ENCODE results near the gene POLDIP2.

Gene POLDIP2

GRCh38 chr17:28335959-28336871, 21.1 kb downstream of the POLDIP2 start:
- Histone ChIP-seq H3K27me3 (ENCODE audit: control insufficient read depth, insufficient read depth, low read length) (no peaks in the 10 kb centered on the region), H3K9me3 (ENCODE audit: control insufficient read depth, insufficient read depth, low read length) (no peaks in the 10 kb centered on the region), H3K27ac (ENCODE audit: low read depth, low read length) (peak overlapping the region; percentile 83), H3K4me1 (ENCODE audit: control insufficient read depth, insufficient read depth, low read length) (peaks cover 7% of the 10 kb centered on the region), H3K4me3 (ENCODE audit: low read depth, low read length) (peak overlapping the region; percentile 94), H3K9ac (ENCODE audit: low read depth, low read length) (peak overlapping the region; percentile 90), H3K36me3 (ENCODE audit: control insufficient read depth, insufficient read depth, low read length) (peaks cover 18% of the 10 kb centered on the region)

- Histone ChIP-seq H3K4me3 (ENCODE audit: low read depth, low read length) (peak within 1 kb of the TSS; percentile 94), H3K9ac (ENCODE audit: low read depth, low read length) (peak within 1 kb of the TSS; percentile 90), H3K27ac (ENCODE audit: low read depth, low read length) (peak within 1 kb of the TSS; percentile 84), H3K27me3 (ENCODE audit: control insufficient read depth, insufficient read depth, low read length) (no peaks in the 10 kb centered on the region), H3K9me3 (ENCODE audit: control insufficient read depth, insufficient read depth, low read length) (no peaks in the 10 kb centered on the region), H3K4me1 (ENCODE audit: control insufficient read depth, insufficient read depth, low read length) (peaks cover 7% of the 10 kb centered on the region), H3K36me3 (ENCODE audit: control insufficient read depth, insufficient read depth, low read length) (peaks cover 12% of the 10 kb centered on the region)
These were observed 21.9 kb downstream of the POLDIP2 start, which contains the start of the genes IFT20 and TNFAIP1 for GRCh38 chr17:28335201-28335958. Gene IFT20 (minus strand): TSS chr17:28335472. CDS start chr17:28331985, 3,487 bp downstream. Gene TNFAIP1 (plus strand): TSS chr17:28335761. CDS start chr17:28339522, 3,761 bp downstream.

DNA sequence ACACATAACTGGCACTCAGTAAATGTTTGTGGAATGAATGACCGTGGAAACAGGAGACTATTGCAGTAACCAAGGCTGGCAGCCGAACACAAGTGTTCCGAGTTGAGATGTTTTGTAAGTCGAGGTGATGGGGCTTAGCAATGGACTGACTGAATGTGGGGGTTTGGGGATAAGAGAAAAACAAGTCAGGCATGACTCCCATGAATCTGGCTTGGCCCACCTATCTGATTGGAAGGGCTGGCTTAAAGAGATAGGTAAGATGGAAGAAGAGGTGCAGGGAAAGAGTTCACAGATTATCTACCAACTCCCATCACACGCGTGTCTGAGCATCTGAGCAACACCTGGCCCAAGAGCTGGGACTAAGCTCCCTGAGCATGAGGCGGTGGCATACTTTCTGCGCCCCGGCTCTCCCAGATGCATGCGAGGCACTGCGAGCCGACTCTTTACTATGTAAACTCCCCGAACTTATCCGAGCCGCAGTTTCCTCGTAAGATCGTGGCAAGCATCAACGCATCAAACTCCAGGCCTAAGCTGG, 22.6 kb downstream of the POLDIP2 start:
- peaks cover 7% of the 10 kb centered on the region for H3K4me1 ChIP-seq (ENCODE audit: control insufficient read depth, insufficient read depth, low read length)
- peak overlapping the region; percentile 62 for H3K9ac ChIP-seq (ENCODE audit: low read depth, low read length)
- H3K36me3 ChIP-seq (ENCODE audit: control insufficient read depth, insufficient read depth, low read length) = peaks cover 6% of the 10 kb centered on the region
- no peaks in the 10 kb centered on the region for H3K27me3 ChIP-seq (ENCODE audit: control insufficient read depth, insufficient read depth, low read length)
- H3K4me3 ChIP-seq (ENCODE audit: low read depth, low read length) = peak overlapping the region; percentile 94
- no peaks in the 10 kb centered on the region for H3K9me3 ChIP-seq (ENCODE audit: control insufficient read depth, insufficient read depth, low read length)
- H3K27ac ChIP-seq (ENCODE audit: low read depth, low read length) = peak overlapping the region; percentile 84

DNA sequence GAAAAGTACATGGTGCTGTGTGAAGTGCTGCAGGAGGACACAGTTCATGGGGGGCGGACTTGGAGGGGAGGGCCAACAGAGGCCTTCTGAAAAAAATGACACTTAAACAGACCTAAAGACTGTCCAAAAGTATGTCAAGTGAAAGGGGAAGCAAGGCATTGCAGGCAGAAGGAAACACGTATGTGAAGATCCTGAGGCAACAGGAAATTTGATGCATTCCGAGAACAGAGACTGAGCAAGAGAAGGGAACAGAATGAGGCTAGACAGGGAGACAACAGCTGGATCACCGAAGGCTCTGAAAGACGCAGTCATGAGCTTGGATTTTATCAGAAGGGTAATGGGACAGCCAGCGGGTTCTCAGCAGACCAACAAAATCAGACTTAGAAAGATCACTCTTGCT, 23.2 kb downstream of the POLDIP2 start:
- Histone ChIP-seq H3K36me3 (ENCODE audit: control insufficient read depth, insufficient read depth, low read length) (peaks cover 7% of the 10 kb centered on the region), H3K27ac (ENCODE audit: low read depth, low read length) (no peak overlapping the region), H3K4me3 (ENCODE audit: low read depth, low read length) (peak overlapping the region; percentile 94), H3K27me3 (ENCODE audit: control insufficient read depth, insufficient read depth, low read length) (no peaks in the 10 kb centered on the region), H3K4me1 (ENCODE audit: control insufficient read depth, insufficient read depth, low read length) (peaks cover 7% of the 10 kb centered on the region), H3K9me3 (ENCODE audit: control insufficient read depth, insufficient read depth, low read length) (no peaks in the 10 kb centered on the region), H3K9ac (ENCODE audit: low read depth, low read length) (no peak overlapping the region)

- peaks cover 13% of the 10 kb centered on the region for H3K36me3 ChIP-seq (ENCODE audit: control insufficient read depth, insufficient read depth, low read length)
- H3K4me3 ChIP-seq (ENCODE audit: low read depth, low read length) = no peak overlapping the region
- H3K27ac ChIP-seq (ENCODE audit: low read depth, low read length) = no peak overlapping the region
- H3K9me3 ChIP-seq (ENCODE audit: control insufficient read depth, insufficient read depth, low read length) = no peaks in the 10 kb centered on the region
- peaks cover 7% of the 10 kb centered on the region for H3K4me1 ChIP-seq (ENCODE audit: control insufficient read depth, insufficient read depth, low read length)
- H3K9ac ChIP-seq (ENCODE audit: low read depth, low read length) = no peak overlapping the region
- no peaks in the 10 kb centered on the region for H3K27me3 ChIP-seq (ENCODE audit: control insufficient read depth, insufficient read depth, low read length)
These were observed 24.1 kb downstream of the POLDIP2 start for GRCh38 chr17:28333083-28333746.

GRCh38 chr17:28331891-28332420, 25.4 kb downstream of the POLDIP2 start:
- H3K4me1 ChIP-seq (ENCODE audit: control insufficient read depth, insufficient read depth, low read length) = peaks cover 5% of the 10 kb centered on the region
- H3K27ac ChIP-seq (ENCODE audit: low read depth, low read length) = no peak overlapping the region
- H3K4me3 ChIP-seq (ENCODE audit: low read depth, low read length) = no peak overlapping the region
- H3K9me3 ChIP-seq (ENCODE audit: control insufficient read depth, insufficient read depth, low read length) = no peaks in the 10 kb centered on the region
- peaks cover 25% of the 10 kb centered on the region for H3K36me3 ChIP-seq (ENCODE audit: control insufficient read depth, insufficient read depth, low read length)
- no peaks in the 10 kb centered on the region for H3K27me3 ChIP-seq (ENCODE audit: control insufficient read depth, insufficient read depth, low read length)
- no peak overlapping the region for H3K9ac ChIP-seq (ENCODE audit: low read depth, low read length)

DNA sequence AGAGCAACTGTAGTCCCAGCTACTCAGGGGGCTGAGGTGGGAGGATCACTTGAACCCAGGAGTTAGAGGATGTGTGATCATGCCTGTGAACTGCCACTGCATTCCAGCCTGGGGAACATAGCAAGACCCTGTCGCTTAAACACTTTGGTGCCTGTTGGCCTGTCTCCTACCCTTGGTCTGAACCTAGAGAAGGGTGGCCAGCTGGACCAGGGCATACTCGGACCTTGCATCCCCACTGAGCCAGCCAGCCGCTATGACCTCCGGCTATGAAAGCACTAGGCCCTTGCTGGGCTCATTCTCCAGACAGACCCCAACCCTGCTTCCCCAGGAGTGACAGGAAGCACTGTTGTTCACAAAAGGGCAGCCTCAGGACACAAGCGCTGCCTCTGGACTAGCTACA, 26.7 kb downstream of the POLDIP2 start:
- Histone ChIP-seq H3K36me3 (ENCODE audit: control insufficient read depth, insufficient read depth, low read length) (peaks cover 38% of the 10 kb centered on the region), H3K4me1 (ENCODE audit: control insufficient read depth, insufficient read depth, low read length) (no peaks in the 10 kb centered on the region), H3K9me3 (ENCODE audit: control insufficient read depth, insufficient read depth, low read length) (no peaks in the 10 kb centered on the region), H3K27me3 (ENCODE audit: control insufficient read depth, insufficient read depth, low read length) (no peaks in the 10 kb centered on the region), H3K9ac (ENCODE audit: low read depth, low read length) (no peak overlapping the region), H3K4me3 (ENCODE audit: low read depth, low read length) (no peak overlapping the region), H3K27ac (ENCODE audit: low read depth, low read length) (no peak overlapping the region)

GRCh38 chr17:28328325-28328724, 29.0 kb downstream of the POLDIP2 start:
- no peak overlapping the region for H3K27ac ChIP-seq (ENCODE audit: low read depth, low read length)
- no peak overlapping the region for H3K9ac ChIP-seq (ENCODE audit: low read depth, low read length)
- no peaks in the 10 kb centered on the region for H3K4me1 ChIP-seq (ENCODE audit: control insufficient read depth, insufficient read depth, low read length)
- no peaks in the 10 kb centered on the region for H3K27me3 ChIP-seq (ENCODE audit: control insufficient read depth, insufficient read depth, low read length)
- no peak overlapping the region for H3K4me3 ChIP-seq (ENCODE audit: low read depth, low read length)
- peaks cover 47% of the 10 kb centered on the region for H3K36me3 ChIP-seq (ENCODE audit: control insufficient read depth, insufficient read depth, low read length)
- H3K9me3 ChIP-seq (ENCODE audit: control insufficient read depth, insufficient read depth, low read length) = no peaks in the 10 kb centered on the region

- Histone ChIP-seq H3K27me3 (ENCODE audit: control insufficient read depth, insufficient read depth, low read length) (no peaks in the 10 kb centered on the region), H3K9me3 (ENCODE audit: control insufficient read depth, insufficient read depth, low read length) (no peaks in the 10 kb centered on the region), H3K36me3 (ENCODE audit: control insufficient read depth, insufficient read depth, low read length) (peaks cover 47% of the 10 kb centered on the region), H3K9ac (ENCODE audit: low read depth, low read length) (no peak overlapping the region), H3K4me3 (ENCODE audit: low read depth, low read length) (no peak overlapping the region), H3K4me1 (ENCODE audit: control insufficient read depth, insufficient read depth, low read length) (no peaks in the 10 kb centered on the region), H3K27ac (ENCODE audit: low read depth, low read length) (no peak overlapping the region)
These were observed 29.6 kb downstream of the POLDIP2 start for GRCh38 chr17:28327709-28328108.

DNA sequence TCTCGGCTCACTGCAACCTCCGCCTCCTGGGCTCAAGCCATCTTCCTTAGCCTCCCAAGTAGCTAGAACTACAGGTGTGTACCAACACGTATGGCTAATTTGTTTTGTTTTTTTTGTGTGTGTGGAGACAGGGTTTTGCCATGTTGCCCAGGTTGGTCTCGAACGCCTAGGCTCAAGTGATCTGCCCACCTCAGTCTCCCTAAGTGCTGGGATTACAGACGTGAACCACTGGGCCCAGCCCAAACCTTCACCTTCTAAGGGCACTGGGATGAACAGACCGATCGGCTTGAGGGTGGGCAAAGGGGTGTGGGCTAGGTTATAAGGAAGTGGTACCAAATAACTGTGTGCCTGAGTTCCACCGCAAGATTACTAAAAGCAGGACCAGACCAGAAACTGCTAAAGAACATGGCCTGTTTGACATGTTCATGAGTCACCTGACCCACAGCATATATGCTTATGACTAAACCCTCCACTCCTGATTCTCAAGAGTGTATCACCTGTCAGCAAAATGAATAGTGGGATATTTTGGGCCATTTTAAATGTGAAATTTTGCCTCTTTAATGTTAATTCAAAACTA, 30.2 kb downstream of the POLDIP2 start:
- Histone ChIP-seq H3K36me3 (ENCODE audit: control insufficient read depth, insufficient read depth, low read length) (peaks cover 51% of the 10 kb centered on the region), H3K9me3 (ENCODE audit: control insufficient read depth, insufficient read depth, low read length) (no peaks in the 10 kb centered on the region), H3K4me3 (ENCODE audit: low read depth, low read length) (no peak overlapping the region), H3K9ac (ENCODE audit: low read depth, low read length) (no peak overlapping the region), H3K27me3 (ENCODE audit: control insufficient read depth, insufficient read depth, low read length) (no peaks in the 10 kb centered on the region), H3K27ac (ENCODE audit: low read depth, low read length) (no peak overlapping the region), H3K4me1 (ENCODE audit: control insufficient read depth, insufficient read depth, low read length) (0 out of 2 replicates have a peak, but pooled peaks cover 3% of the 10 kb centered on the region)

All from HUES48 (cell line).